H1 (cell line): ENCODE data around the gene FAM9C. TPM values are rescaled to one million over a fixed set of nuclear protein-coding genes. Genes with fewer than 3 reads are reported as not detected.

Source experiments
- ATF2 ChIP-seq: IDR thresholded peaks from 2 replicates; pipeline ENCODE4 v1.6.1; 2012; ENCODE audit warnings: low read length, inconsistent platforms
- CHD2 ChIP-seq: IDR thresholded peaks from 2 replicates; pipeline ENCODE4 v1.6.1; 2012; ENCODE audit warnings: low read length, improper control_type of control experiment
- EZH2 ChIP-seq: fragments of 200-600 bp; sonication (generic); IDR thresholded peaks from 2 replicates; pipeline ENCODE4 v1.7.1; 2012; ENCODE audit warnings: low read depth, mild to moderate bottlenecking, moderate library complexity, low read length, inconsistent platforms; ENCODE audit not compliant: severe bottlenecking
- JUND ChIP-seq: IDR thresholded peaks from 2 replicates; pipeline ENCODE4 v1.6.1; 2011; ENCODE audit warnings: mild to moderate bottlenecking, improper control_type of control experiment, low read length
- PHF8 ChIP-seq: fragments of 200-600 bp; sonication (generic); conservative IDR thresholded peaks from 2 replicates; pipeline ENCODE4 v1.7.1; 2012; ENCODE audit warnings: low read depth, mild to moderate bottlenecking, inconsistent platforms, low read length, moderate library complexity
- POLR2AphosphoS5 ChIP-seq: IDR thresholded peaks from 2 replicates; pipeline ENCODE4 v1.6.1; 2011; ENCODE audit warnings: low read depth, low read length
- RAD21 ChIP-seq, 2 experiments: IDR thresholded peaks in 1 of 2; conservative IDR thresholded peaks in 1 of 2; 2 replicates each; pipeline ENCODE4 v1.6.1; 2011; ENCODE audit warnings: low read depth in 2 of 2, low read length in 2 of 2, improper control_type of control experiment in 1 of 2, inconsistent platforms in 1 of 2, mild to moderate bottlenecking in 1 of 2, moderate library complexity in 1 of 2
- RFX5 ChIP-seq: IDR thresholded peaks from 2 replicates; pipeline ENCODE4 v1.6.1; 2011; ENCODE audit warnings: low read depth, low read length, improper control_type of control experiment, borderline replicate concordance
- SP4 ChIP-seq: IDR thresholded peaks from 2 replicates; pipeline ENCODE4 v1.6.1; 2012; ENCODE audit warnings: low read length, inconsistent platforms
- TAF7 ChIP-seq: optimal IDR thresholded peaks from 2 replicates; pipeline ENCODE3; 2011; ENCODE audit warnings: low read depth, mild to moderate bottlenecking, inconsistent platforms, low read length, moderate library complexity, borderline replicate concordance
- polyA plus RNA-seq, 7 experiments: library from polyadenylated mRNA; depleted of rRNA in 3 of 7; stranded (reverse) in 5 of 7; unstranded in 2 of 7; fragments of >200 nt in 5 of 7; fragments of 200-250 nt in 2 of 7; gene quantifications; 1 replicate in 5 of 7; 2 replicates in 1 of 7; 4 replicates in 1 of 7; pipeline versions ENCODE4 v1.2.1 to v1.2.3, GENCODE V29; 2011 to 2013; ENCODE audit warnings: missing spikeins in 2 of 7, mixed read lengths in 2 of 7
- total RNA-seq: library from RNA; stranded (reverse); fragmentation: NEBNext Ultra II Directional; extraction: Animal tissue kit (Norgen Biotek cat#: 25700); gene quantifications from 2 replicates; pipeline ENCODE4 v1.2.1, GENCODE V29; 2021
- TF ChIP-seq, protein P1 (sequence below): fragments of 300-600 bp; sonication (generic); IDR thresholded peaks from 2 replicates; pipeline ENCODE4 v1.7.1; 2012; ENCODE audit warnings: low read length, moderate library complexity, mild to moderate bottlenecking, inconsistent platforms; ENCODE audit not compliant: insufficient replicate concordance

FAM9C gene
- total and polyA plus RNA-seq, 2 of the 8 experiments (the other 6 are each of a cell fraction or from before 2014, with no cell fraction given), result not detected

DNA sequence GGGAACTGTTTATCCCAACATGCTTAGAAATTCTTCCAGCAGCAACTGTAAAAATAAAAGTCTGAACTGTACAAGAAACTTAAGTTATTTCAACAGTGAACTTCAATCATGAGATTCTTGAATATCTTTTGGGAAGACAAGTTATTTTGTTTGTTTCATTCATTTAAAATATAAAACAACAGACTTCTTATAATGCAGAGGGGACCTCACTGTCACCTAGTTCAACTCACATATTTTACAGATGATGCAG, 14.9 kb downstream of the FAM9C start (continued):
- TF ChIP-seq, protein P1, sequence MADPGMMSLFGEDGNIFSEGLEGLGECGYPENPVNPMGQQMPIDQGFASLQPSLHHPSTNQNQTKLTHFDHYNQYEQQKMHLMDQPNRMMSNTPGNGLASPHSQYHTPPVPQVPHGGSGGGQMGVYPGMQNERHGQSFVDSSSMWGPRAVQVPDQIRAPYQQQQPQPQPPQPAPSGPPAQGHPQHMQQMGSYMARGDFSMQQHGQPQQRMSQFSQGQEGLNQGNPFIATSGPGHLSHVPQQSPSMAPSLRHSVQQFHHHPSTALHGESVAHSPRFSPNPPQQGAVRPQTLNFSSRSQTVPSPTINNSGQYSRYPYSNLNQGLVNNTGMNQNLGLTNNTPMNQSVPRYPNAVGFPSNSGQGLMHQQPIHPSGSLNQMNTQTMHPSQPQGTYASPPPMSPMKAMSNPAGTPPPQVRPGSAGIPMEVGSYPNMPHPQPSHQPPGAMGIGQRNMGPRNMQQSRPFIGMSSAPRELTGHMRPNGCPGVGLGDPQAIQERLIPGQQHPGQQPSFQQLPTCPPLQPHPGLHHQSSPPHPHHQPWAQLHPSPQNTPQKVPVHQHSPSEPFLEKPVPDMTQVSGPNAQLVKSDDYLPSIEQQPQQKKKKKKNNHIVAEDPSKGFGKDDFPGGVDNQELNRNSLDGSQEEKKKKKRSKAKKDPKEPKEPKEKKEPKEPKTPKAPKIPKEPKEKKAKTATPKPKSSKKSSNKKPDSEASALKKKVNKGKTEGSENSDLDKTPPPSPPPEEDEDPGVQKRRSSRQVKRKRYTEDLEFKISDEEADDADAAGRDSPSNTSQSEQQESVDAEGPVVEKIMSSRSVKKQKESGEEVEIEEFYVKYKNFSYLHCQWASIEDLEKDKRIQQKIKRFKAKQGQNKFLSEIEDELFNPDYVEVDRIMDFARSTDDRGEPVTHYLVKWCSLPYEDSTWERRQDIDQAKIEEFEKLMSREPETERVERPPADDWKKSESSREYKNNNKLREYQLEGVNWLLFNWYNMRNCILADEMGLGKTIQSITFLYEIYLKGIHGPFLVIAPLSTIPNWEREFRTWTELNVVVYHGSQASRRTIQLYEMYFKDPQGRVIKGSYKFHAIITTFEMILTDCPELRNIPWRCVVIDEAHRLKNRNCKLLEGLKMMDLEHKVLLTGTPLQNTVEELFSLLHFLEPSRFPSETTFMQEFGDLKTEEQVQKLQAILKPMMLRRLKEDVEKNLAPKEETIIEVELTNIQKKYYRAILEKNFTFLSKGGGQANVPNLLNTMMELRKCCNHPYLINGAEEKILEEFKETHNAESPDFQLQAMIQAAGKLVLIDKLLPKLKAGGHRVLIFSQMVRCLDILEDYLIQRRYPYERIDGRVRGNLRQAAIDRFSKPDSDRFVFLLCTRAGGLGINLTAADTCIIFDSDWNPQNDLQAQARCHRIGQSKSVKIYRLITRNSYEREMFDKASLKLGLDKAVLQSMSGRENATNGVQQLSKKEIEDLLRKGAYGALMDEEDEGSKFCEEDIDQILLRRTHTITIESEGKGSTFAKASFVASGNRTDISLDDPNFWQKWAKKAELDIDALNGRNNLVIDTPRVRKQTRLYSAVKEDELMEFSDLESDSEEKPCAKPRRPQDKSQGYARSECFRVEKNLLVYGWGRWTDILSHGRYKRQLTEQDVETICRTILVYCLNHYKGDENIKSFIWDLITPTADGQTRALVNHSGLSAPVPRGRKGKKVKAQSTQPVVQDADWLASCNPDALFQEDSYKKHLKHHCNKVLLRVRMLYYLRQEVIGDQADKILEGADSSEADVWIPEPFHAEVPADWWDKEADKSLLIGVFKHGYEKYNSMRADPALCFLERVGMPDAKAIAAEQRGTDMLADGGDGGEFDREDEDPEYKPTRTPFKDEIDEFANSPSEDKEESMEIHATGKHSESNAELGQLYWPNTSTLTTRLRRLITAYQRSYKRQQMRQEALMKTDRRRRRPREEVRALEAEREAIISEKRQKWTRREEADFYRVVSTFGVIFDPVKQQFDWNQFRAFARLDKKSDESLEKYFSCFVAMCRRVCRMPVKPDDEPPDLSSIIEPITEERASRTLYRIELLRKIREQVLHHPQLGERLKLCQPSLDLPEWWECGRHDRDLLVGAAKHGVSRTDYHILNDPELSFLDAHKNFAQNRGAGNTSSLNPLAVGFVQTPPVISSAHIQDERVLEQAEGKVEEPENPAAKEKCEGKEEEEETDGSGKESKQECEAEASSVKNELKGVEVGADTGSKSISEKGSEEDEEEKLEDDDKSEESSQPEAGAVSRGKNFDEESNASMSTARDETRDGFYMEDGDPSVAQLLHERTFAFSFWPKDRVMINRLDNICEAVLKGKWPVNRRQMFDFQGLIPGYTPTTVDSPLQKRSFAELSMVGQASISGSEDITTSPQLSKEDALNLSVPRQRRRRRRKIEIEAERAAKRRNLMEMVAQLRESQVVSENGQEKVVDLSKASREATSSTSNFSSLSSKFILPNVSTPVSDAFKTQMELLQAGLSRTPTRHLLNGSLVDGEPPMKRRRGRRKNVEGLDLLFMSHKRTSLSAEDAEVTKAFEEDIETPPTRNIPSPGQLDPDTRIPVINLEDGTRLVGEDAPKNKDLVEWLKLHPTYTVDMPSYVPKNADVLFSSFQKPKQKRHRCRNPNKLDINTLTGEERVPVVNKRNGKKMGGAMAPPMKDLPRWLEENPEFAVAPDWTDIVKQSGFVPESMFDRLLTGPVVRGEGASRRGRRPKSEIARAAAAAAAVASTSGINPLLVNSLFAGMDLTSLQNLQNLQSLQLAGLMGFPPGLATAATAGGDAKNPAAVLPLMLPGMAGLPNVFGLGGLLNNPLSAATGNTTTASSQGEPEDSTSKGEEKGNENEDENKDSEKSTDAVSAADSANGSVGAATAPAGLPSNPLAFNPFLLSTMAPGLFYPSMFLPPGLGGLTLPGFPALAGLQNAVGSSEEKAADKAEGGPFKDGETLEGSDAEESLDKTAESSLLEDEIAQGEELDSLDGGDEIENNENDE, result no peak
- no peak for TF ChIP-seq TAF7
- no peak for TF ChIP-seq JUND
- no peak for TF ChIP-seq CHD2
- no peak for TF ChIP-seq POLR2AphosphoS5
- no peak for TF ChIP-seq RAD21 (IDR thresholded peaks at IDR 0.05 in 1 of 2, conservative IDR thresholded peaks at IDR 0.05 in 1 of 2; ENCODE audit: low read depth in 2 of 2, low read length in 2 of 2)
- TF ChIP-seq SP4, result no peak
- TF ChIP-seq PHF8, result no peak
- TF ChIP-seq RFX5, result no peak
- TF ChIP-seq ATF2, result no peak
- TF ChIP-seq EZH2, result no peak
